GM18505 (cell line): Measurements from ENCODE around the gene TYROBP.
"Not testable (repeated sequence)": the region's sequence is repeated elsewhere in the genome, so short reads cannot be mapped to it uniquely, and the experiment has no call there.

ENCODE experiments used
- ATAC-seq: cut with Tn5 transposase; IDR thresholded peaks from one replicate; pipeline ENCODE4 v1.9.1; 2021; ENCODE audit not compliant: unreplicated experiment
- POLR2A ChIP-seq: IDR thresholded peaks from 4 replicates; pipeline ENCODE4 v1.6.1; 2011; ENCODE audit warnings: borderline replicate concordance; ENCODE audit not compliant: insufficient read depth, insufficient read length; ENCODE audit errors: extremely low read depth

The TYROBP gene

GRCh38 chr19:35885225-35885738 is 22.8 kb downstream of the TYROBP start:
- no peak for TF ChIP-seq POLR2A
- no peak for ATAC-seq

GRCh38 chr19:35883882-35884281 is 24.2 kb downstream of the TYROBP start:
- ATAC-seq = no peak
- peak; percentile 20 for TF ChIP-seq POLR2A

GRCh38 chr19:35882114-35882832 is 25.8 kb downstream of the TYROBP start:
- ATAC-seq = no peak
- TF ChIP-seq POLR2A = no peak

GRCh38 chr19:35879770-35880317 is 28.3 kb downstream of the TYROBP start:
- ATAC-seq = no peak
- TF ChIP-seq POLR2A = no peak

GRCh38 chr19:35879068-35879467 is 29.0 kb downstream of the TYROBP start:
- TF ChIP-seq POLR2A = no peak

GRCh38 chr19:35874392-35874930 is 33.6 kb downstream of the TYROBP start:
- TF ChIP-seq POLR2A = no peak
- ATAC-seq = no peak

More at GRCh38 chr19:35879068-35879467, 29.0 kb downstream of the TYROBP start:
- ATAC-seq = no peak

- TF ChIP-seq POLR2A = no peak
Observed at GRCh38 chr19:35872180-35872579, 35.9 kb downstream of the TYROBP start.

GRCh38 chr19:35871611-35872010 is 36.5 kb downstream of the TYROBP start:
- no peak for TF ChIP-seq POLR2A
- ATAC-seq = no peak

More at GRCh38 chr19:35872180-35872579, 35.9 kb downstream of the TYROBP start:
- ATAC-seq = no peak

GRCh38 chr19:35870798-35871197 is 37.3 kb downstream of the TYROBP start:
- TF ChIP-seq POLR2A = no peak
- ATAC-seq = no peak

GRCh38 chr19:35870124-35870736 is 37.9 kb downstream of the TYROBP start:
- not testable (repeated sequence) for ATAC-seq

- ATAC-seq = no peak
- TF ChIP-seq POLR2A = no peak
Observed at GRCh38 chr19:35869327-35870123, 38.6 kb downstream of the TYROBP start.

- ATAC-seq = no peak
- TF ChIP-seq POLR2A = no peak
Observed at GRCh38 chr19:35868823-35869326, 39.2 kb downstream of the TYROBP start.
